Measurements from ENCODE around the gene DDO. TPM values are rescaled to one million over a fixed set of nuclear protein-coding genes. Genes with fewer than 3 reads are reported as not detected.

DDO gene, protein sequence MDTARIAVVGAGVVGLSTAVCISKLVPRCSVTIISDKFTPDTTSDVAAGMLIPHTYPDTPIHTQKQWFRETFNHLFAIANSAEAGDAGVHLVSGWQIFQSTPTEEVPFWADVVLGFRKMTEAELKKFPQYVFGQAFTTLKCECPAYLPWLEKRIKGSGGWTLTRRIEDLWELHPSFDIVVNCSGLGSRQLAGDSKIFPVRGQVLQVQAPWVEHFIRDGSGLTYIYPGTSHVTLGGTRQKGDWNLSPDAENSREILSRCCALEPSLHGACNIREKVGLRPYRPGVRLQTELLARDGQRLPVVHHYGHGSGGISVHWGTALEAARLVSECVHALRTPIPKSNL
- total RNA-seq (2012; rRNA removed): 0.18 and 0.28 TPM in 2 replicates
- 0.13 and 0.15 TPM in 2 replicates for polyA plus RNA-seq (2012; rRNA removed)
- polyA plus RNA-seq (2012; cell fraction: cytosol; rRNA removed): 0.09 TPM in 1 of 2 replicates, not detected in the other
- 0.19 TPM in 1 of 2 replicates, not detected in the other for polyA plus RNA-seq (2012; cell fraction: nucleus; rRNA removed; ENCODE audit: low replicate concordance)
- Bru-seq, nascent RNA: percentile 26 among the genes with signal in this experiment
- BruChase-seq, experiment 1, labeled RNA remaining after a 6-hour chase: percentile 28 among the genes with signal in this experiment
- percentile 27 among the genes with signal in this experiment for BruChase-seq, experiment 2, labeled RNA remaining after a 2-hour chase
- long read RNA-seq, partial matches to known transcripts: 0 of 1 reads
- long read RNA-seq, other reads (novel, unspliced or antisense): 1 of 1 reads

DNA sequence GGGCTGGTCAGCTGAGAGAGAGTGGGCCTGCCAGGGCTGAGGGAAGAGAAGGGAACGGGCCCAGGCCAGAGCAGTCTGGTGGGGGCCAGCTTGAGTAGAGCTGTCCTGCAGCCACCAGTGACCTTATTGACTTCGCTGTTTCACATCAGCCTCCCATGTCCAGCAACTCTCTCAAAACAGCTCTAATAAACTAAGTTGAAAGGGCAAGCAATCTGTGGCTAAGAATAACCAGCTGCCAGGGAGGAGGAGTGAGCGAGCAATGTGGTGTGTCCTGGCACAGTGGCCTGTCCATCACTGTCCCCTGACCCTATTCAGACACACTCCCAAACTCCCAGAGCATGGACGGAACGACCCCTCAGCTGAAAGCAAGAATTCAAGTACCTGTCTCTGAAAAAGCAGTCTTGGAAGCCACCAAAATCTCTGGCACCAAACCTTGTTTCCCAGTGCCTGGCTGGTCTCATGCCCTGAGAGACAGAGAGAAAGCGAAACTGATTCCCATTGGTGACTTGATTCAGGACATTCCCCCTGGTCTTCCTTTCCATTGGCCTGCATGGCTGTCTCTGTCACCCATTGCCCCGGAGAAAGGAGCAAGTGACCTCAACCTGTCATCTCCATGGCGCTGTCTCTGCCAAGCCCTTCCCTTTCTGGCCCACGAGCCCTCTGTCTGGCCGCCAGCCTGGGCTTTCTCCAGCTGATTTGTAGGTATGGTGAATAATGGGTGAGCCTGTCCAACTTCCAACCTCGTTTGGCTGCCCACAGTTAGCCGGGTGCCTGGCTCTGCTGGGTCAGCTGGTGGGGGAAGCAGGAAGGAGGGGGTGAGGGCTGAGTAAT lies at the start of gene DDO:
Gene DDO (minus strand): TSS at position 490 of the 831 bp plus-strand sequence. CDS start 2,113 bp downstream, outside the sequence.
- in situ Hi-C loops (cut with MboI; ENCODE audit: low sequenced_read_pairs): no loop called here
- ATAC-seq (ENCODE audit: low read depth) (peak; percentile 93), DNase-seq (peak; percentile 22)
- dilution Hi-C loops (cut with HindIII; ENCODE audit: low sequenced_read_pairs, unreplicated experiment): no loop called here
- H4K5ac ChIP-seq (ENCODE audit: low read depth, low read length): no peak within 1 kb of the TSS
- no peak within 1 kb of the TSS for H2BK120ac ChIP-seq (ENCODE audit: low read depth, low read length)
- H3K27ac ChIP-seq (ENCODE audit: insufficient read depth, low read length): no peak within 1 kb of the TSS
- no peaks in the 10 kb centered on the region for H4K20me1 ChIP-seq (ENCODE audit: insufficient read depth, low read length)
- POLR2A ChIA-PET (ENCODE audit: unreplicated experiment): no interaction called here
- no TSS peak for BruUV-seq (replicated peaks)
- H2BK15ac ChIP-seq (ENCODE audit: low read depth, low read length): no peak within 1 kb of the TSS
- H3K79me1 ChIP-seq (ENCODE audit: low read depth in 1 of 2, low read length in 2 of 2): no peaks in the 10 kb centered on the region
- H2BK20ac ChIP-seq (ENCODE audit: low read depth, low read length): no peak within 1 kb of the TSS
- no peak within 1 kb of the TSS for H4K91ac ChIP-seq (ENCODE audit: insufficient read depth, low read depth, low read length)
- peak within 1 kb of the TSS; percentile 79 for H3K4me2 ChIP-seq (ENCODE audit: low read depth, low read length)
- peak within 1 kb of the TSS in 1 of 2 experiments; percentile 24; a peak in 1 of 4 replicates for H4K8ac ChIP-seq (ENCODE audit: low read depth in 2 of 2, low read length in 2 of 2)
- H3K14ac ChIP-seq (replicated peaks; ENCODE audit: low read depth, low read length): 0 out of 2 replicates have a peak within 1 kb of the TSS, but pooled peaks have one; percentile 2
- H3K9me1 ChIP-seq (ENCODE audit: insufficient read depth, low read length): no peaks in the 10 kb centered on the region
- no peak within 1 kb of the TSS for H3K18ac ChIP-seq (ENCODE audit: low read depth, low read length)
- H3K9ac ChIP-seq (ENCODE audit: low read depth, low read length): no peak within 1 kb of the TSS
- H3K4ac ChIP-seq (ENCODE audit: low read depth, low read length): no peak within 1 kb of the TSS
- H3K23ac ChIP-seq (ENCODE audit: low read depth, low read length): no peak within 1 kb of the TSS
- H2AK9ac ChIP-seq (replicated peaks; ENCODE audit: low read depth, low read length, poor library complexity): peak within 1 kb of the TSS; percentile 5
- WGBS, 2 experiments (ENCODE audit: extremely low coverage in 2 of 2, insufficient read length in 1 of 2): 43% methylated on average over 2 of the region's 12 CpGs; no CpG with 5 or more reads in 1 of the 2 experiments
- intact Hi-C loops (cut with micrococcal nuclease): no loop called here
- no peaks in the 10 kb centered on the region for H3K4me1 ChIP-seq (ENCODE audit: control insufficient read depth, insufficient read depth, low read length)
- no peaks in the 10 kb centered on the region for H3K36me3 ChIP-seq (ENCODE audit: control insufficient read depth, insufficient read depth, low read length)
- H3K27me3 ChIP-seq (ENCODE audit: control insufficient read depth, insufficient read depth, low read length): peaks cover 2% of the 10 kb centered on the region
- peak within 1 kb of the TSS; percentile 85 for H2AFZ ChIP-seq (replicated peaks; ENCODE audit: low read length, poor library complexity)
- H3K4me3 ChIP-seq (ENCODE audit: insufficient read depth, low read depth, low read length): peak within 1 kb of the TSS; percentile 29
- no peak within 1 kb of the TSS for H2BK5ac ChIP-seq (ENCODE audit: low read depth, low read length, poor library complexity, severe bottlenecking)
- H2AK5ac ChIP-seq (ENCODE audit: low read depth, low read length): no peak within 1 kb of the TSS
- H3K56ac ChIP-seq (ENCODE audit: extremely low read depth, insufficient read depth, low read length): no peak within 1 kb of the TSS
- no peaks in the 10 kb centered on the region for H3K9me3 ChIP-seq (ENCODE audit: control insufficient read depth, insufficient read depth, low read length)
- CTCF ChIA-PET: interaction anchor here (0.5 kb wide), 1 partner anchor 314 kb away, joined by 3 read pairs; no protein-coding TSS in a partner anchor
- TF ChIP-seq RCOR1 (IDR thresholded peaks at IDR 0.05; ENCODE audit: insufficient replicate concordance, low read length) (no peak), CEBPB (IDR thresholded peaks at IDR 0.05; ENCODE audit: low read depth, low read length) (no peak), MAZ (IDR thresholded peaks at IDR 0.05; ENCODE audit: borderline replicate concordance, low read depth, low read length) (no peak), MAFK (IDR thresholded peaks at IDR 0.05; ENCODE audit: low read depth, low read length) (no peak), RFX5 (IDR thresholded peaks at IDR 0.05; ENCODE audit: low read depth, low read length) (no peak), NFE2L2 (IDR thresholded peaks at IDR 0.05; ENCODE audit: low read depth, low read length) (no peak), BHLHE40 (IDR thresholded peaks at IDR 0.05; ENCODE audit: low read depth, low read length) (no peak), MXI1 (IDR thresholded peaks at IDR 0.05; ENCODE audit: borderline replicate concordance, low read depth, low read length) (no peak), SMC3 (IDR thresholded peaks at IDR 0.05; ENCODE audit: low read depth, low read length) (no peak)
- TF ChIP-seq, protein P1, sequence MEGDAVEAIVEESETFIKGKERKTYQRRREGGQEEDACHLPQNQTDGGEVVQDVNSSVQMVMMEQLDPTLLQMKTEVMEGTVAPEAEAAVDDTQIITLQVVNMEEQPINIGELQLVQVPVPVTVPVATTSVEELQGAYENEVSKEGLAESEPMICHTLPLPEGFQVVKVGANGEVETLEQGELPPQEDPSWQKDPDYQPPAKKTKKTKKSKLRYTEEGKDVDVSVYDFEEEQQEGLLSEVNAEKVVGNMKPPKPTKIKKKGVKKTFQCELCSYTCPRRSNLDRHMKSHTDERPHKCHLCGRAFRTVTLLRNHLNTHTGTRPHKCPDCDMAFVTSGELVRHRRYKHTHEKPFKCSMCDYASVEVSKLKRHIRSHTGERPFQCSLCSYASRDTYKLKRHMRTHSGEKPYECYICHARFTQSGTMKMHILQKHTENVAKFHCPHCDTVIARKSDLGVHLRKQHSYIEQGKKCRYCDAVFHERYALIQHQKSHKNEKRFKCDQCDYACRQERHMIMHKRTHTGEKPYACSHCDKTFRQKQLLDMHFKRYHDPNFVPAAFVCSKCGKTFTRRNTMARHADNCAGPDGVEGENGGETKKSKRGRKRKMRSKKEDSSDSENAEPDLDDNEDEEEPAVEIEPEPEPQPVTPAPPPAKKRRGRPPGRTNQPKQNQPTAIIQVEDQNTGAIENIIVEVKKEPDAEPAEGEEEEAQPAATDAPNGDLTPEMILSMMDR (conservative IDR thresholded peaks at IDR 0.05; ENCODE audit: low read depth, low read length): no peak
- TF ChIP-seq, protein P2, sequence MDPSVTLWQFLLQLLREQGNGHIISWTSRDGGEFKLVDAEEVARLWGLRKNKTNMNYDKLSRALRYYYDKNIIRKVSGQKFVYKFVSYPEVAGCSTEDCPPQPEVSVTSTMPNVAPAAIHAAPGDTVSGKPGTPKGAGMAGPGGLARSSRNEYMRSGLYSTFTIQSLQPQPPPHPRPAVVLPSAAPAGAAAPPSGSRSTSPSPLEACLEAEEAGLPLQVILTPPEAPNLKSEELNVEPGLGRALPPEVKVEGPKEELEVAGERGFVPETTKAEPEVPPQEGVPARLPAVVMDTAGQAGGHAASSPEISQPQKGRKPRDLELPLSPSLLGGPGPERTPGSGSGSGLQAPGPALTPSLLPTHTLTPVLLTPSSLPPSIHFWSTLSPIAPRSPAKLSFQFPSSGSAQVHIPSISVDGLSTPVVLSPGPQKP (IDR thresholded peaks at IDR 0.05; ENCODE audit: borderline replicate concordance, low read depth, low read length): no peak
